Neural cell (in vitro differentiated cells): ENCODE data around the gene FAM168A. TPM values are rescaled to one million over a fixed set of nuclear protein-coding genes. Genes with fewer than 3 reads are reported as not detected.

Source experiments
- H2AFZ ChIP-seq: fragments of 200-600, 300-800 bp; sonication (generic), shearing (Covaris generic); 2 replicates; pipeline ENCODE4 v1.6.0; 2014; ENCODE audit warnings: low read depth, mild to moderate bottlenecking, antibody characterized with exemption, low read length, moderate library complexity
- H3F3A ChIP-seq: fragments of 200-600 bp; shearing (Covaris generic); 2 replicates; pipeline ENCODE4 v1.6.1; 2016; ENCODE audit warnings: mild to moderate bottlenecking, moderate library complexity, mixed read lengths, antibody characterized with exemption, low read length; ENCODE audit not compliant: insufficient read depth, poor library complexity, severe bottlenecking
- H3K27ac ChIP-seq: fragments of 200-600, 300-800 bp; sonication (generic), shearing (Covaris generic); 2 replicates; pipeline ENCODE4 v1.5.1; 2014; ENCODE audit warnings: mild to moderate bottlenecking, low read length, moderate library complexity
- H3K27me3 ChIP-seq: fragments of 300-800, 200-600 bp; sonication (generic), shearing (Covaris generic); 2 replicates; pipeline ENCODE4 v1.6.0; 2014; ENCODE audit warnings: mild to moderate bottlenecking, low read depth, low read length, moderate library complexity; ENCODE audit not compliant: insufficient read depth
- H3K36me3 ChIP-seq: fragments of 300-800, 200-600 bp; sonication (generic), shearing (Covaris generic); 2 replicates; pipeline ENCODE4 v1.5.1; 2014; ENCODE audit warnings: mild to moderate bottlenecking, antibody characterized with exemption, low read length, moderate library complexity; ENCODE audit not compliant: insufficient read depth
- H3K4me2 ChIP-seq: fragments of 300-800, 200-600 bp; sonication (generic), shearing (Covaris generic); 2 replicates; pipeline ENCODE4 v1.6.0; 2014; ENCODE audit warnings: mild to moderate bottlenecking, low read length
- H3K4me3 ChIP-seq: fragments of 300-800, 200-600 bp; sonication (generic), shearing (Covaris generic); 2 replicates; pipeline ENCODE4 v1.5.1; 2014; ENCODE audit warnings: mild to moderate bottlenecking, low read length, moderate library complexity
- H3K79me2 ChIP-seq: fragments of 200-600 bp; shearing (Covaris generic); replicated peaks from 2 replicates; pipeline ENCODE4 v1.6.0; 2014; ENCODE audit warnings: mild to moderate bottlenecking, low read length, moderate library complexity; ENCODE audit not compliant: insufficient read depth
- H3K9ac ChIP-seq: fragments of 300-800, 200-600 bp; sonication (generic), shearing (Covaris generic); 2 replicates; pipeline ENCODE4 v1.6.1; 2016; ENCODE audit warnings: mild to moderate bottlenecking, low read length, mixed read lengths
- H3K9me2 ChIP-seq: fragments of 200-600 bp; shearing (Covaris generic); 2 replicates; pipeline ENCODE4 v1.6.1; 2016; ENCODE audit warnings: mild to moderate bottlenecking, low read length, mixed read lengths; ENCODE audit not compliant: insufficient read depth
- H3K9me3 ChIP-seq: fragments of 200-600, 300-800 bp; sonication (generic), shearing (Covaris generic); 2 replicates; pipeline ENCODE4 v1.6.1; 2016; ENCODE audit warnings: mild to moderate bottlenecking, mixed run types, low read length, moderate library complexity, mixed read lengths
- H4K20me1 ChIP-seq: fragments of 200-600 bp; shearing (Covaris generic); 2 replicates; pipeline ENCODE4 v1.6.1; 2016; ENCODE audit warnings: mild to moderate bottlenecking, mixed run types; ENCODE audit not compliant: insufficient read depth
- CTCF ChIP-seq: fragments of 450-650 bp; IDR thresholded peaks from 2 replicates; pipeline ENCODE4 v1.5.1; 2014; ENCODE audit warnings: antibody characterized with exemption, mild to moderate bottlenecking, moderate library complexity; ENCODE audit not compliant: poor library complexity, severe bottlenecking
- EP300 ChIP-seq: fragments of 450-650 bp; conservative IDR thresholded peaks from 2 replicates; pipeline ENCODE4 v1.6.1; 2014; ENCODE audit warnings: antibody characterized with exemption, mild to moderate bottlenecking, moderate library complexity; ENCODE audit not compliant: poor library complexity, severe bottlenecking
- EZH2 ChIP-seq: fragments of 200-600, 300-800 bp; shearing (Covaris generic), sonication (generic); IDR thresholded peaks from 2 replicates; pipeline ENCODE4 v1.6.1; 2014; ENCODE audit warnings: antibody characterized with exemption, low read length, borderline replicate concordance, mild to moderate bottlenecking; ENCODE audit not compliant: insufficient read depth, poor library complexity, severe bottlenecking
- MXI1 ChIP-seq: fragments of 450-650 bp; conservative IDR thresholded peaks from 2 replicates; pipeline ENCODE4 v1.6.1; 2014; ENCODE audit warnings: antibody characterized with exemption, mild to moderate bottlenecking; ENCODE audit not compliant: poor library complexity, severe bottlenecking
- POLR2AphosphoS5 ChIP-seq: IDR thresholded peaks from 2 replicates; pipeline ENCODE4 v1.6.1; 2012
- RAD21 ChIP-seq: fragments of 450-650 bp; conservative IDR thresholded peaks from 2 replicates; pipeline ENCODE4 v1.6.1; 2014; ENCODE audit warnings: antibody characterized with exemption, mild to moderate bottlenecking, moderate library complexity
- REST ChIP-seq: IDR thresholded peaks from 2 replicates; pipeline ENCODE4 v1.6.1; 2012; ENCODE audit warnings: borderline replicate concordance
- SMC3 ChIP-seq: fragments of 450-650 bp; conservative IDR thresholded peaks from 2 replicates; pipeline ENCODE4 v1.6.1; 2014; ENCODE audit warnings: antibody characterized with exemption, mild to moderate bottlenecking, moderate library complexity; ENCODE audit not compliant: poor library complexity
- TAF1 ChIP-seq: IDR thresholded peaks from 2 replicates; pipeline ENCODE4 v1.6.1; 2012; ENCODE audit warnings: low read depth
- polyA plus RNA-seq: library from polyadenylated mRNA; depleted of rRNA; stranded (reverse); fragments of >200 nt; gene quantifications from 2 replicates; pipeline ENCODE4 v1.2.3, GENCODE V29; 2014

Gene FAM168A
- polyA plus RNA-seq, 1 donor from 2014 or later = 67.3 TPM

DNA sequence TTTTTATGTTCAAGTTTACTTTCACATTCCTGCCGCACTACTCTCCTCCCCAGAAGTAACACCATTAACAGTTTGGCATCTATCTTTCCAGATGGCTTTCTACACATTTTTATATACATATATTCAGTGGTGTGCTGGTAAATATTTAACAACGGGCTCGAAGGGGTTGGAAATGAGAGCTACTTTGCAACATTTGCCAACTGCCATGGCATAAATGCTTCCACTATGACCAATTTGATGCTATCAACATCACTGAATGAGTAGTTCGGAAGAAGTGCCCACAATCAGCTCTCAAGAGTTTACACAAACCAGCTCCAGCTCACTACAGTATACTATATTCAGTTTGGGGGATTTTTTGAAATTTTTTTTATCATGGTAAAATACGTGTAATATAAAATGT is 166.5 kb downstream of the FAM168A start:
- H3K4me2 ChIP-seq = no peak overlapping the region
- peaks cover 3% of the 10 kb centered on the region for H3K79me2 ChIP-seq
- H3K36me3 ChIP-seq = no peaks in the 10 kb centered on the region
- TF ChIP-seq EZH2 (no peak), POLR2AphosphoS5 (no peak), CTCF (no peak), REST (no peak), EP300 (no peak), SMC3 (no peak), RAD21 (no peak), MXI1 (no peak), TAF1 (no peak)
- no peak overlapping the region for H3K4me3 ChIP-seq
- no peaks in the 10 kb centered on the region for H3K9me3 ChIP-seq
- H3K9ac ChIP-seq = no peak overlapping the region
- no peaks in the 10 kb centered on the region for H4K20me1 ChIP-seq
- H3K27me3 ChIP-seq = no peaks in the 10 kb centered on the region
- no peak overlapping the region for H3K27ac ChIP-seq
- H3F3A ChIP-seq = no peaks in the 10 kb centered on the region
- H3K9me2 ChIP-seq = no peaks in the 10 kb centered on the region
- no peak overlapping the region for H2AFZ ChIP-seq

DNA sequence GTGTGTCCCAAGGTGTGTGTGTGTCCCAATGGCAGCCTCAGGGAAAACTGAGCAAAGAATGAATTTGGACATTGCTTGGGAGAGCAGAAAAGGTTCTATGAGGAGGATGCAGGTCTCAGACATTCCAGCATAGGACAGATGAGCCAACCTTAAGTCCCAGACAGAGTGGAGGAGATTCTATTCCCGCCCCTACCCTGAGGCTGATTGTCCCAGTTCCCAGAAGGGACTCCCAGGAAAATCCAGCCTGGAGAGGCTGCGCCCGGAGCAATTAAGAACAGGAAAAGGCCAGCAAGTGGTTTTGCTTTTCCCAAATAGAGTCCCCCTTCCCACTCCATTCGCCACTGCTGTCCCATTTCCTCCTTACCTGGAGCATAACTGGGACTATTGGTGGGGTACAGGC is 167.6 kb downstream of the FAM168A start:
- no peaks in the 10 kb centered on the region for H4K20me1 ChIP-seq
- H3K4me3 ChIP-seq = no peak overlapping the region
- no peaks in the 10 kb centered on the region for H3K27me3 ChIP-seq
- H3K36me3 ChIP-seq = no peaks in the 10 kb centered on the region
- no peak overlapping the region for H3K9ac ChIP-seq
- H3F3A ChIP-seq = no peaks in the 10 kb centered on the region
- H3K4me2 ChIP-seq = no peak overlapping the region
- peaks cover 3% of the 10 kb centered on the region for H3K79me2 ChIP-seq
- H3K27ac ChIP-seq = no peak overlapping the region
- H3K9me3 ChIP-seq = no peaks in the 10 kb centered on the region
- H3K9me2 ChIP-seq = no peaks in the 10 kb centered on the region
- H2AFZ ChIP-seq = no peak overlapping the region
- TF ChIP-seq CTCF = no peak
- no peak for TF ChIP-seq MXI1
- TF ChIP-seq EP300 = no peak
- no peak for TF ChIP-seq SMC3
- no peak for TF ChIP-seq RAD21
- no peak for TF ChIP-seq EZH2
- TF ChIP-seq POLR2AphosphoS5 = no peak
- no peak for TF ChIP-seq REST
- TF ChIP-seq TAF1 = no peak
